Activated CD8-positive, alpha-beta memory T cell treated with anti-CD3 and anti-CD28 coated beads, Interleukin-2, amount 50 U/mL, for 24 hours (primary cell): ENCODE results near the gene PNMA6E.

ENCODE experiments used
- DNase-seq: peaks from one replicate; pipeline ENCODE4 v3.0.0-alpha.2; 2020; ENCODE audit errors: extremely low read depth

PNMA6E gene

GRCh38 chrX:153351981-153352380 lies 49.2 kb downstream of the PNMA6E start:
- no peak for DNase-seq

DNA sequence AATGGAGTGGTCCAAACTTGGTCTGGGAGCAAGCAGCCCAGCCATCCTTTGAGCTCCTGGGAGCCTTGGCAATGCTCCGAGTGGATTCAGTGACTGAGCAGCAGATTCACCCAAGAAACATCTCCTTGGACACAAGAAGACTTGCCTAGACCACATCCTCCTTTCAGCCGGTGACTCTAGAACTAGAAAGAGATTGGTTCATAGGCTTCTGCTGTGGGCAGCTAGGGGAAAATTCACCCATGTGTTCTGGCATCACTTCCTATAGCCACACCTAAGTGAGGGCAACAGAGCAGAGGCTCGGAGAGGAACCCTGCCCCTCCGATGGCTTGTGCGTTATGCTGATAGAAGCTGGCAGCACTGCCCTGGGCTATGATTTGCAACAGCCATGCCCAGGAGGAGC lies 51.2 kb downstream of the PNMA6E start:
- no peak for DNase-seq

DNA sequence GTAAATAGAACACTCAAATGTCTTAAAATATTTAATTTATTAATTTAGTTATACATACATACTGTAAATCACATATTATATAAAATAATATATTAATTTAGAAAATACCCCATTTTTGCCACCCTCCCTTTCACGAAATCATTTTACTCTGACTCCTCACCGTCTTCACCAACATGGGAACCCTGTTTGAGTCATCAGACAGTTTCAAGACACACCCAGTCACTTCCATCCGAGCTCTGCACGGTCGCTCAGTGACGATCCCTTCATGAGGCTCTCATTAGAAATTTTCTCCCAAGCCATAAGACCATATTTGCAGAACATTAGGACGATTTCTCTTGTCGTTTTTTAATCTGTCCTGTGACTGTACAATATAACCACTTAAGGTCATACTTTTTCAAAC lies 52.7 kb downstream of the PNMA6E start:
- DNase-seq, result no peak

GRCh38 chrX:153347530-153347929 lies 53.6 kb downstream of the PNMA6E start:
- DNase-seq, result no peak
